Naive thymus-derived CD4-positive, alpha-beta T cell (primary cell): ENCODE data around the gene RPGRIP1L. TPM values are rescaled to one million over a fixed set of nuclear protein-coding genes. Genes with fewer than 3 reads are reported as not detected.

Experiments used
- ATAC-seq: fragments of 150-1000 bp; cut with Tn5 transposase; 2 replicates; pipeline ENCODE4 v1.10.0; 2021; ENCODE audit warnings: mild to moderate bottlenecking, moderate library complexity
- CTCF ChIA-PET: fragments of 350-600 bp; sonication (Branson Sonifier 250); formaldehyde crosslinking; loops from one replicate; lab custom pipeline; 2021; ENCODE audit warnings: antibody characterized with exemption; lab: Charles Lee
- POLR2A ChIA-PET: fragments of 350-600 bp; sonication (Branson Sonifier 250); formaldehyde crosslinking; loops from one replicate; lab custom pipeline; 2021; ENCODE audit warnings: antibody characterized with exemption, inconsistent platforms; lab: Charles Lee
- DNase-seq, 9 donors: peaks; one replicate each; pipeline versions ENCODE4 v3.0.0 to v3.0.0-alpha.2; 2020 to 2022; ENCODE audit warnings: mixed read lengths in 1 of 9
- H3K27ac ChIP-seq: one replicate; pipeline ENCODE4 v1.7.0; 2013; ENCODE audit warnings: mild to moderate bottlenecking, low read depth, low read length, moderate library complexity
- H3K27me3 ChIP-seq, 2 donors: one replicate each; pipeline ENCODE4 v1.7.0; 2013; ENCODE audit warnings: low read length in 2 of 2, mild to moderate bottlenecking in 2 of 2, moderate library complexity in 2 of 2; ENCODE audit not compliant: control insufficient read depth in 2 of 2, insufficient read depth in 2 of 2
- H3K36me3 ChIP-seq, 3 experiments: 1 replicate in 2 of 3; 2 replicates in 1 of 3; pipeline ENCODE4 v1.7.0; 2013; ENCODE audit warnings: low read length in 3 of 3, mild to moderate bottlenecking in 3 of 3, moderate library complexity in 1 of 3; ENCODE audit not compliant: insufficient read depth in 3 of 3, control insufficient read depth in 2 of 3
- H3K4me1 ChIP-seq, 2 donors: one replicate each; pipeline ENCODE4 v1.7.0; 2013; ENCODE audit warnings: low read length in 2 of 2, mild to moderate bottlenecking in 2 of 2, moderate library complexity in 1 of 2; ENCODE audit not compliant: control insufficient read depth in 2 of 2, insufficient read depth in 2 of 2
- H3K4me3 ChIP-seq: 2 replicates; pipeline ENCODE4 v1.7.0; 2013; ENCODE audit warnings: mild to moderate bottlenecking, low read length
- H3K9me3 ChIP-seq, 3 experiments: 1 replicate in 2 of 3; 2 replicates in 1 of 3; pipeline ENCODE4 v1.7.0; 2013; ENCODE audit warnings: low read length in 3 of 3; ENCODE audit not compliant: control insufficient read depth in 2 of 3
- H3K27ac Mint-ChIP-seq, 9 donors: one replicate each; pipeline ENCODE4 v1.8.0; 2020 to 2022; ENCODE audit warnings: mixed read lengths in 9 of 9, mild to moderate bottlenecking in 8 of 9, moderate library complexity in 5 of 9, inconsistent platforms in 2 of 9
- H3K27me3 Mint-ChIP-seq, 5 donors: one replicate each; pipeline ENCODE4 v1.8.0; 2021 to 2022; ENCODE audit warnings: mixed read lengths in 5 of 5, mild to moderate bottlenecking in 1 of 5
- H3K36me3 Mint-ChIP-seq, 5 donors: one replicate each; pipeline ENCODE4 v1.8.0; 2020 to 2022; ENCODE audit warnings: mixed read lengths in 5 of 5, mild to moderate bottlenecking in 3 of 5, inconsistent platforms in 1 of 5
- H3K4me1 Mint-ChIP-seq, 7 donors: one replicate each; pipeline ENCODE4 v1.8.0; 2020 to 2022; ENCODE audit warnings: mixed read lengths in 7 of 7, mild to moderate bottlenecking in 3 of 7, inconsistent platforms in 1 of 7
- H3K4me3 Mint-ChIP-seq, 10 donors: one replicate each; pipeline ENCODE4 v1.8.0; 2020 to 2022; ENCODE audit warnings: mild to moderate bottlenecking in 10 of 10, mixed read lengths in 10 of 10, moderate library complexity in 6 of 10, inconsistent platforms in 2 of 10
- H3K9me3 Mint-ChIP-seq, 11 donors: one replicate each; pipeline ENCODE4 v1.8.0; 2020 to 2022; ENCODE audit warnings: mixed read lengths in 11 of 11, mild to moderate bottlenecking in 4 of 11, inconsistent platforms in 1 of 11, moderate library complexity in 1 of 11
- intact Hi-C, 2 donors: fragments of 100-400 bp; cut with micrococcal nuclease; formaldehyde crosslinking; loops; one replicate each; pipeline ENCODE4 v1.15.1; 2023
- polyA plus RNA-seq, 2 donors: library from polyadenylated mRNA; unstranded; fragments of 300-500 nt; fragmentation: Illumina TruSeq; gene quantifications; one replicate each; pipeline ENCODE4 v1.2.3, GENCODE V29; 2021
- total RNA-seq, 6 experiments: library from RNA in 5 of 6; stranded (reverse) in 5 of 6; gene quantifications; 1 replicate in 5 of 6; 2 replicates in 1 of 6; pipeline ENCODE4 v1.2.3 and lab custom pipeline; 2021 to 2026

Gene RPGRIP1L
- total and polyA plus RNA-seq, 7 experiments from 2014 or later: 1.8 to 6.1 (median 3.4) TPM

DNA sequence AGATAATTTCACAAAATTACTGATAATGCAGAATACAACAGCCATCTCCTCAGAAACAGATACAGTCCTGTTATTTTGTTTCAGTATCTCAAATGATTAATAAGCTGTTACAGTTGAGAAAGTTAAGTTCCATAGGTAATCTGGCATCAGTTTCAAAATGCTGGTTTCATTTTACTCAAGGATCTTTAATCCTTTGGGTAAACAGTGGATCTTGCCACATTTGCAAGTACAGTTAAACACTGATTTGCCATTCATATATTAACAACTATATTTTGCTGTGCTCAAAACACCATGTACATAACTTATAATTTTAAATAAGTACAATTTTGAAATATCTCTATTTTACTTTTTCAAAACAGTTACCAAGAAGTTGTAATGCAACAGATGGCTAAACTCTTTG is 31.2 kb downstream of the RPGRIP1L start:
- Histone ChIP-seq H3K4me1 (no peaks in the 10 kb centered on the region), H3K27ac (no peak overlapping the region), H3K27me3 (no peaks in the 10 kb centered on the region), H3K9me3 (no peaks in the 10 kb centered on the region), H3K4me3 (no peak overlapping the region), H3K36me3 (no peaks in the 10 kb centered on the region)
- Mint-ChIP-seq H3K4me3 (no peak overlapping the region), H3K27me3 (no peaks in the 10 kb centered on the region), H3K36me3 (peaks cover 0 to 16% (median 0%) of the 10 kb centered on the region in 5 donors), H3K27ac (no peak overlapping the region), H3K9me3 (no peaks in the 10 kb centered on the region), H3K4me1 (no peaks in the 10 kb centered on the region)
- DNase-seq: no peak
- intact Hi-C loops: no loop called here
- no peak for ATAC-seq
- POLR2A ChIA-PET: no interaction called here
- CTCF ChIA-PET: no interaction called here

DNA sequence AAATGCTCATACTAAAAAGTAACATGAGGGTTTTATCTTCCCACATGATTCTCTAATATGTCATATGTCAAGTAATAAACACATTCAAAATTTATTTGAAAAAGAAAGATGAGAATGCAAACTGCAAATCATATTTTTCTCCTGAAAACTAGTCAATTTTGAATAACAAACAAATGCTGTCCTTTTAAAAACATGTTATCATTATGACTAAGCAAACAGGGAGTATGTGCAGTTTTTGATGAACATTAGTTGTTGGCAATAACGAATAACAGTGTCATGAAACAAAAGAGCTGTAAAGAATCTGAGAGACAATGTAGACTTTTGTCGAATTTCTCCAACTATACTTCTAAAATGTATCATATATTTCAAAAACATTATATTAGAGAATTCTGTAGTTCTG is 34.8 kb downstream of the RPGRIP1L start:
- Histone ChIP-seq H3K36me3 (no peaks in the 10 kb centered on the region), H3K4me3 (no peak overlapping the region), H3K4me1 (no peaks in the 10 kb centered on the region), H3K9me3 (no peaks in the 10 kb centered on the region), H3K27me3 (no peaks in the 10 kb centered on the region), H3K27ac (no peak overlapping the region)
- CTCF ChIA-PET: no interaction called here
- ATAC-seq (no peak), DNase-seq (no peak)
- H3K27ac Mint-ChIP-seq: no peak overlapping the region
- no peaks in the 10 kb centered on the region for H3K9me3 Mint-ChIP-seq
- no peaks in the 10 kb centered on the region for H3K27me3 Mint-ChIP-seq
- intact Hi-C loops: no loop called here
- POLR2A ChIA-PET: no interaction called here
- H3K4me3 Mint-ChIP-seq: no peak overlapping the region
- peaks cover 0 to 9% (median 0%) of the 10 kb centered on the region in 5 donors for H3K36me3 Mint-ChIP-seq
- peaks cover 0 to 7% (median 0%) of the 10 kb centered on the region in 7 donors for H3K4me1 Mint-ChIP-seq

GRCh38 chr16:53666786-53667415 is 36.8 kb downstream of the RPGRIP1L start:
- no peak overlapping the region for H3K27ac Mint-ChIP-seq
- intact Hi-C loops: no loop called here
- H3K36me3 ChIP-seq: no peaks in the 10 kb centered on the region
- H3K27ac ChIP-seq: no peak overlapping the region
- H3K9me3 ChIP-seq: no peaks in the 10 kb centered on the region
- H3K27me3 ChIP-seq: no peaks in the 10 kb centered on the region
- no peak for DNase-seq
- POLR2A ChIA-PET: no interaction called here
- H3K4me3 ChIP-seq: no peak overlapping the region
- H3K4me3 Mint-ChIP-seq: no peak overlapping the region
- no peaks in the 10 kb centered on the region for H3K9me3 Mint-ChIP-seq
- H3K4me1 Mint-ChIP-seq: peaks cover 0 to 7% (median 0%) of the 10 kb centered on the region in 7 donors
- no peaks in the 10 kb centered on the region for H3K4me1 ChIP-seq
- no peak for ATAC-seq
- H3K36me3 Mint-ChIP-seq: peaks cover 0 to 9% (median 0%) of the 10 kb centered on the region in 5 donors
- H3K27me3 Mint-ChIP-seq: no peaks in the 10 kb centered on the region
- CTCF ChIA-PET: no interaction called here

GRCh38 chr16:53664724-53665345 is 38.8 kb downstream of the RPGRIP1L start:
- Mint-ChIP-seq H3K27ac (no peak overlapping the region), H3K4me3 (no peak overlapping the region), H3K9me3 (no peaks in the 10 kb centered on the region), H3K4me1 (peaks cover 0 to 7% (median 0%) of the 10 kb centered on the region in 7 donors), H3K36me3 (peaks cover 0 to 8% (median 0%) of the 10 kb centered on the region in 5 donors), H3K27me3 (no peaks in the 10 kb centered on the region)
- ChIA-PET POLR2A (no interaction called here), CTCF (no interaction called here)
- ATAC-seq: no peak
- Histone ChIP-seq H3K27me3 (no peaks in the 10 kb centered on the region), H3K4me3 (no peak overlapping the region), H3K4me1 (no peaks in the 10 kb centered on the region), H3K27ac (no peak overlapping the region), H3K9me3 (no peaks in the 10 kb centered on the region), H3K36me3 (no peaks in the 10 kb centered on the region)
- intact Hi-C loops: no loop called here
- DNase-seq: no peak

GRCh38 chr16:53662072-53662471 is 41.6 kb downstream of the RPGRIP1L start:
- Histone ChIP-seq H3K4me1 (no peaks in the 10 kb centered on the region), H3K27ac (no peak overlapping the region), H3K36me3 (no peaks in the 10 kb centered on the region), H3K9me3 (no peaks in the 10 kb centered on the region), H3K4me3 (no peak overlapping the region), H3K27me3 (no peaks in the 10 kb centered on the region)
- ATAC-seq (no peak), DNase-seq (no peak)
- CTCF ChIA-PET: no interaction called here
- peaks cover 0 to 4% (median 1%) of the 10 kb centered on the region in 5 donors for H3K36me3 Mint-ChIP-seq
- H3K4me1 Mint-ChIP-seq: peaks cover 0 to 7% (median 0%) of the 10 kb centered on the region in 7 donors
- H3K27ac Mint-ChIP-seq: no peak overlapping the region
- POLR2A ChIA-PET: no interaction called here
- no peak overlapping the region for H3K4me3 Mint-ChIP-seq
- no peaks in the 10 kb centered on the region for H3K9me3 Mint-ChIP-seq
- intact Hi-C loops: no loop called here
- H3K27me3 Mint-ChIP-seq: no peaks in the 10 kb centered on the region

- Histone ChIP-seq H3K4me3 (no peak overlapping the region), H3K4me1 (no peaks in the 10 kb centered on the region), H3K36me3 (peaks cover 0 to 6% (median 0%) of the 10 kb centered on the region in 3 experiments), H3K27me3 (no peaks in the 10 kb centered on the region), H3K9me3 (no peaks in the 10 kb centered on the region), H3K27ac (no peak overlapping the region)
- DNase-seq (no peak), ATAC-seq (no peak)
- H3K4me1 Mint-ChIP-seq: peaks cover 0 to 1% (median 0%) of the 10 kb centered on the region in 7 donors
- ChIA-PET POLR2A (no interaction called here), CTCF (no interaction called here)
- intact Hi-C loops: no loop called here
- no peaks in the 10 kb centered on the region for H3K9me3 Mint-ChIP-seq
- H3K36me3 Mint-ChIP-seq: peaks cover 5 to 44% (median 30%) of the 10 kb centered on the region in 5 donors
- no peak overlapping the region for H3K27ac Mint-ChIP-seq
- H3K4me3 Mint-ChIP-seq: no peak overlapping the region
- H3K27me3 Mint-ChIP-seq: no peaks in the 10 kb centered on the region
Observed at GRCh38 chr16:53654946-53655345, 48.7 kb downstream of the RPGRIP1L start.

GRCh38 chr16:53651357-53651756 is 52.3 kb downstream of the RPGRIP1L start:
- Histone ChIP-seq H3K4me1 (no peaks in the 10 kb centered on the region), H3K4me3 (no peak overlapping the region), H3K27ac (no peak overlapping the region), H3K36me3 (peaks cover 0 to 6% (median 0%) of the 10 kb centered on the region in 3 experiments), H3K27me3 (no peaks in the 10 kb centered on the region), H3K9me3 (no peaks in the 10 kb centered on the region)
- DNase-seq (no peak), ATAC-seq (no peak)
- intact Hi-C loops: no loop called here
- Mint-ChIP-seq H3K9me3 (peaks cover 0 to 2% (median 0%) of the 10 kb centered on the region in 11 donors), H3K4me1 (peaks cover 0 to 4% (median 0%) of the 10 kb centered on the region in 7 donors), H3K4me3 (no peak overlapping the region), H3K27me3 (no peaks in the 10 kb centered on the region), H3K27ac (no peak overlapping the region), H3K36me3 (peaks cover 4 to 61% (median 34%) of the 10 kb centered on the region in 5 donors)
- ChIA-PET POLR2A (no interaction called here), CTCF (no interaction called here)
